Measurements from ENCODE around the gene SDC3.

DNA sequence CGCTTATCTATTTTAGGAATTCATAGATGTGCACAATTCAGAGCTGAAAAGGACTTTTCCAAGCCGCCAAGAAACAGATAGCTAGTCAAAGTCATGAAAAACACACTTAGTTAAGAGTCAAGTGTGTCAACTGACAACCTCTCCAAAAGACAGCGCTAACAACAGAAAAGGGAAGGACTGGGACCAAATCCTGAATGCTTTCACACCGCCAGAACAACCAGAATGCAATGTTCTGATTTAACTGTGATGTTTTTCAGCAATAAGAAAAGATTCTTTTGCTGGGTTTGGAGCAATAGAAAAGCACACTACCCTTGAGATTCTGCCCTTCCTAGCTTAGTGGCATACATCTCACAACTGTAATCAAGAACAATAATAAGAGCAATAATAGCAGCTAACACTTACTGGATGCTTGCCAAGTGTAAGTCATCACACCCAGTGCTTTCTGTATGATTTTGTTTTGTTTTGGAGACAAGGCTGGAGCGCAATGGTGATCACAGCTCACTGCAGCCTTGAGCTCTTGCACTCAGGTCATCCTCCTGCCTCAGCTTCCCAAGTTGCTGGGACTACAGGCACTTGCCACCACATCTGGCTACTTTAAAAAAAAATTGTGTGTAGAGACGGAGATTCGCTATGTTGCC is 33.9 kb upstream of the SDC3 start:
- TF ChIP-seq EZH2phosphoT487 (IDR thresholded peaks at IDR 0.05; ENCODE audit: low read depth), result no peak
- TF ChIP-seq, protein P1, sequence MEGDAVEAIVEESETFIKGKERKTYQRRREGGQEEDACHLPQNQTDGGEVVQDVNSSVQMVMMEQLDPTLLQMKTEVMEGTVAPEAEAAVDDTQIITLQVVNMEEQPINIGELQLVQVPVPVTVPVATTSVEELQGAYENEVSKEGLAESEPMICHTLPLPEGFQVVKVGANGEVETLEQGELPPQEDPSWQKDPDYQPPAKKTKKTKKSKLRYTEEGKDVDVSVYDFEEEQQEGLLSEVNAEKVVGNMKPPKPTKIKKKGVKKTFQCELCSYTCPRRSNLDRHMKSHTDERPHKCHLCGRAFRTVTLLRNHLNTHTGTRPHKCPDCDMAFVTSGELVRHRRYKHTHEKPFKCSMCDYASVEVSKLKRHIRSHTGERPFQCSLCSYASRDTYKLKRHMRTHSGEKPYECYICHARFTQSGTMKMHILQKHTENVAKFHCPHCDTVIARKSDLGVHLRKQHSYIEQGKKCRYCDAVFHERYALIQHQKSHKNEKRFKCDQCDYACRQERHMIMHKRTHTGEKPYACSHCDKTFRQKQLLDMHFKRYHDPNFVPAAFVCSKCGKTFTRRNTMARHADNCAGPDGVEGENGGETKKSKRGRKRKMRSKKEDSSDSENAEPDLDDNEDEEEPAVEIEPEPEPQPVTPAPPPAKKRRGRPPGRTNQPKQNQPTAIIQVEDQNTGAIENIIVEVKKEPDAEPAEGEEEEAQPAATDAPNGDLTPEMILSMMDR (IDR thresholded peaks at IDR 0.05; ENCODE audit: low read depth, low read length), result no peak

All from OCI-LY3 (cell line).